ENCODE results near the gene PAX8. TPM values are rescaled to one million over a fixed set of nuclear protein-coding genes. Genes with fewer than 3 reads are reported as not detected.

PAX8 gene
- polyA plus RNA-seq, 1 of the 3 experiments (the other 2 are of a cell fraction): 0.23 TPM

DNA sequence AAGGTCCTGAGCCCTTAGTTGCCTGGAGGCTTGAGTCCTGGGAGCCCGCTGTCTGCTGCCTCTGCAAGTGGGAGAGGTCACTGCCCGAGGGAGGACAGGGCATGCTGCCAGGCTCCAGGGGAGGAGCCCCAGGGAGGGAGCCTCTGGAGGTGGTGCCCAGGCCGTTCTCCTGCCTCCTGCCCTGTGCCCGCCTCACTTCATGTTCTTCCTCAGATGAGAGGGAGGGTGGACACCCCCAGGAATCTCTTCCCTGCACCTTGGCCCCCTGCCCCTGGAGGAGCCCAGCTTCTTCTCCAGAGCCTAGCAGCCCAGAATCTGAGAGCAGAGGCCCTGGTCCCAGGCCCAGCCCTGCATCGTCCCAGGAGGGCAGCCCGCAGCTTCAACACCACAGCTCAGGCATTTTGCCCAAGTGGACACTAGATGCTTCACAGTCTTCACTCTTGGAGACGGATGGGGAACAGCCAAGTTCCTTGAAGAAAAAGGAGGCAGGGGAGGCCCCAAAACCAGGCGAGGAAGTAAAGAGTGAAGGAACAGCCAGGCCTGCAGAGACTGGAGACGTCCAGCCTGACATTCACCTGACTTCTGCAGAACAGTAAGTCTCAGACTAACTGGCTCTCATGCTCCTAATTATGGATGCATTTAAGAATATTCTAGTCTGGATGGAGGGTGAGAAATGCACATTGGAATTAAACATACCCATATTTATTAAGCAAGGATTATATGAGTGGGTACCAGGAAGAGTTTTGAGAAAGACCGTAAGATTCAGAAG lies 92.9 kb downstream of the PAX8 start:
- H3K27me3 ChIP-seq (ENCODE audit: insufficient read depth): no peaks in the 10 kb centered on the region
- ChIA-PET POLR2A (no interaction called here), CTCF (interaction anchor here (1.2 to 1.4 kb wide), 2 partner anchors 13 to 14 kb away, joined by 4 to 7 read pairs; no protein-coding TSS in a partner anchor)
- no peak overlapping the region for H3K9ac ChIP-seq
- no peak overlapping the region for H3K27ac ChIP-seq (ENCODE audit: low read depth in 2 of 2, low read length in 1 of 2)
- DNase-seq: no peak
- H3F3A ChIP-seq (replicated peaks; ENCODE audit: insufficient read depth): no peaks in the 10 kb centered on the region
- no peaks in the 10 kb centered on the region for H4K20me1 ChIP-seq (ENCODE audit: insufficient read depth)
- H3K9me2 ChIP-seq: no peaks in the 10 kb centered on the region
- H3K4me3 ChIP-seq (ENCODE audit: low read depth in 2 of 2, low read length in 1 of 2): no peak overlapping the region
- no peaks in the 10 kb centered on the region; a peak in 1 of 4 replicates for H3K4me1 ChIP-seq (ENCODE audit: control insufficient read depth in 1 of 2, insufficient read depth in 2 of 2, low read depth in 1 of 2, low read length in 1 of 2)
- H3K79me2 ChIP-seq (ENCODE audit: insufficient read depth): no peaks in the 10 kb centered on the region
- TF ChIP-seq, protein P1, sequence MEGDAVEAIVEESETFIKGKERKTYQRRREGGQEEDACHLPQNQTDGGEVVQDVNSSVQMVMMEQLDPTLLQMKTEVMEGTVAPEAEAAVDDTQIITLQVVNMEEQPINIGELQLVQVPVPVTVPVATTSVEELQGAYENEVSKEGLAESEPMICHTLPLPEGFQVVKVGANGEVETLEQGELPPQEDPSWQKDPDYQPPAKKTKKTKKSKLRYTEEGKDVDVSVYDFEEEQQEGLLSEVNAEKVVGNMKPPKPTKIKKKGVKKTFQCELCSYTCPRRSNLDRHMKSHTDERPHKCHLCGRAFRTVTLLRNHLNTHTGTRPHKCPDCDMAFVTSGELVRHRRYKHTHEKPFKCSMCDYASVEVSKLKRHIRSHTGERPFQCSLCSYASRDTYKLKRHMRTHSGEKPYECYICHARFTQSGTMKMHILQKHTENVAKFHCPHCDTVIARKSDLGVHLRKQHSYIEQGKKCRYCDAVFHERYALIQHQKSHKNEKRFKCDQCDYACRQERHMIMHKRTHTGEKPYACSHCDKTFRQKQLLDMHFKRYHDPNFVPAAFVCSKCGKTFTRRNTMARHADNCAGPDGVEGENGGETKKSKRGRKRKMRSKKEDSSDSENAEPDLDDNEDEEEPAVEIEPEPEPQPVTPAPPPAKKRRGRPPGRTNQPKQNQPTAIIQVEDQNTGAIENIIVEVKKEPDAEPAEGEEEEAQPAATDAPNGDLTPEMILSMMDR (IDR thresholded peaks at IDR 0.05): no peak
- TF ChIP-seq FOSL2 (IDR thresholded peaks at IDR 0.05; ENCODE audit: borderline replicate concordance, low read depth): no peak
- TF ChIP-seq TCF12 (IDR thresholded peaks at IDR 0.05): no peak
- no peak for TF ChIP-seq YY1 (IDR thresholded peaks at IDR 0.05; ENCODE audit: low read depth)
- TF ChIP-seq NRF1 (IDR thresholded peaks at IDR 0.05; ENCODE audit: low read depth, low read length): no peak
- TF ChIP-seq TEAD4 (IDR thresholded peaks at IDR 0.05; ENCODE audit: borderline replicate concordance, insufficient read depth): no peak
- no peak for TF ChIP-seq EZH2phosphoT487 (IDR thresholded peaks at IDR 0.05; ENCODE audit: borderline replicate concordance, low read depth)
- no peak for TF ChIP-seq GABPA (IDR thresholded peaks at IDR 0.05; ENCODE audit: low read depth)
- no peak for TF ChIP-seq EP300 (IDR thresholded peaks at IDR 0.05; ENCODE audit: borderline replicate concordance in 1 of 2, low read depth in 1 of 2, low read length in 1 of 2)
- no peak for TF ChIP-seq ELF1 (IDR thresholded peaks at IDR 0.05)
- TF ChIP-seq RFX5 (IDR thresholded peaks at IDR 0.05; ENCODE audit: low read length): no peak
- no peak for TF ChIP-seq GATA2 (CRISPR knock-in tag; IDR thresholded peaks at IDR 0.05)
- TF ChIP-seq, protein P2, sequence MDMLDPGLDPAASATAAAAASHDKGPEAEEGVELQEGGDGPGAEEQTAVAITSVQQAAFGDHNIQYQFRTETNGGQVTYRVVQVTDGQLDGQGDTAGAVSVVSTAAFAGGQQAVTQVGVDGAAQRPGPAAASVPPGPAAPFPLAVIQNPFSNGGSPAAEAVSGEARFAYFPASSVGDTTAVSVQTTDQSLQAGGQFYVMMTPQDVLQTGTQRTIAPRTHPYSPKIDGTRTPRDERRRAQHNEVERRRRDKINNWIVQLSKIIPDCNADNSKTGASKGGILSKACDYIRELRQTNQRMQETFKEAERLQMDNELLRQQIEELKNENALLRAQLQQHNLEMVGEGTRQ (IDR thresholded peaks at IDR 0.05; ENCODE audit: borderline replicate concordance, low read depth, low read length): no peak
- no peak overlapping the region for H3K4me2 ChIP-seq
- H3K36me3 ChIP-seq (replicated peaks in 1 of 2; ENCODE audit: control insufficient read depth in 1 of 2, insufficient read depth in 2 of 2, low read length in 1 of 2): no peaks in the 10 kb centered on the region
- H2AFZ ChIP-seq (ENCODE audit: low read depth): no peak overlapping the region
- WGBS (ENCODE audit: low lambda C conversion rate): 53% methylated on average over 8 of the region's 10 CpGs
- H3K9me3 ChIP-seq: no peaks in the 10 kb centered on the region

DNA sequence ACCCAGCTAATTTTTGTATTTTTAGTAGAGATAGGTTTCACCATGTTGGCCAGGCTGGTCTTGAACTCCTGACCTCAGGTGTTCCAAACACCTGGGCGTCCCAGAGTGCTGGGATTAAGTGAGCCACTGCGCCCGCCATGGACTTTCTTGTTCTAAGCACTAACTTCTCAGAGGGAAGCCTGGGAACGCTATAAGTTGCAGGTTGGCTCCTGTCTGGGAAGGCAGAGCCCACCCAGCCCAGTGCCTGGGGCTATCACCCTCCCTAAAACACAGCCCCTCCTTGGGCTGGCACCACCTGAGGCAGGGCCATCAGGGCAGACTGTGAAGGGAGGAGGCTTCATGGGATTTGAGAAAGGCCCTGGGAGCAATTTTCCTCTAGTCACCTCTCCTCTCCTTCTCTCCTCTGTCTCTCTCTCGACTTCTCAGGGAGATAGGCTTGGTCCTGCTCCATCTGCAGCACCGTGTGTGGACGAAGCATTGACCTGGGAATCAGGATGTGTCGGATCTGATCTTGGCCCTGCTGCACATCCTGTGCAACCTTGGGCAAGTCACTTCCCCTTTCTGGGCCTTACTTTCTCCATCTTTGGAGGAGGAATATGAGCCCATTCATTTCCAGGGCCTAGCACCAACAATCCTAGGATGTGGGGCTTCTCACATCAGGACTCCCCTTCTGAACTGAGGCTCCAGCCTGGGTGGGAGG lies 94.0 kb downstream of the PAX8 start:
- Histone ChIP-seq H3K9ac (no peak overlapping the region), H3K27ac (ENCODE audit: low read depth in 2 of 2, low read length in 1 of 2) (no peak overlapping the region), H3K9me3 (no peaks in the 10 kb centered on the region), H3K9me2 (no peaks in the 10 kb centered on the region), H2AFZ (ENCODE audit: low read depth) (no peak overlapping the region), H3K27me3 (ENCODE audit: insufficient read depth) (no peaks in the 10 kb centered on the region), H3K4me2 (no peak overlapping the region), H3F3A (replicated peaks; ENCODE audit: insufficient read depth) (no peaks in the 10 kb centered on the region), H3K4me1 (ENCODE audit: control insufficient read depth in 1 of 2, insufficient read depth in 2 of 2, low read depth in 1 of 2, low read length in 1 of 2) (no peaks in the 10 kb centered on the region; a peak in 1 of 4 replicates), H3K36me3 (replicated peaks in 1 of 2; ENCODE audit: control insufficient read depth in 1 of 2, insufficient read depth in 2 of 2, low read length in 1 of 2) (no peaks in the 10 kb centered on the region), H3K79me2 (ENCODE audit: insufficient read depth) (no peaks in the 10 kb centered on the region), H3K4me3 (ENCODE audit: low read depth in 2 of 2, low read length in 1 of 2) (no peak overlapping the region), H4K20me1 (ENCODE audit: insufficient read depth) (no peaks in the 10 kb centered on the region)
- TF ChIP-seq, protein P1 (IDR thresholded peaks at IDR 0.05): no peak
- TF ChIP-seq, protein P3, sequence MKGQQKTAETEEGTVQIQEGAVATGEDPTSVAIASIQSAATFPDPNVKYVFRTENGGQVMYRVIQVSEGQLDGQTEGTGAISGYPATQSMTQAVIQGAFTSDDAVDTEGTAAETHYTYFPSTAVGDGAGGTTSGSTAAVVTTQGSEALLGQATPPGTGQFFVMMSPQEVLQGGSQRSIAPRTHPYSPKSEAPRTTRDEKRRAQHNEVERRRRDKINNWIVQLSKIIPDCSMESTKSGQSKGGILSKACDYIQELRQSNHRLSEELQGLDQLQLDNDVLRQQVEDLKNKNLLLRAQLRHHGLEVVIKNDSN (IDR thresholded peaks at IDR 0.05; ENCODE audit: borderline replicate concordance, low read depth): no peak
- no peak for TF ChIP-seq RCOR1 (IDR thresholded peaks at IDR 0.05; ENCODE audit: low read length)
- no peak for TF ChIP-seq GABPA (IDR thresholded peaks at IDR 0.05; ENCODE audit: low read depth)
- TF ChIP-seq EZH2phosphoT487 (IDR thresholded peaks at IDR 0.05; ENCODE audit: borderline replicate concordance, low read depth): no peak
- ChIA-PET CTCF (interaction anchor here (0.9 to 3.4 kb wide), 3 partner anchors 14 to 186 kb away, joined by 3 to 27 read pairs (median 4); no protein-coding TSS in a partner anchor), POLR2A (no interaction called here)
- DNase-seq: no peak
- WGBS (ENCODE audit: low lambda C conversion rate): 49% methylated on average over 8 of the region's 8 CpGs
